Endothelial cell (in vitro differentiated cells): ENCODE measurements around the gene TEX9. TPM values are rescaled to one million over a fixed set of nuclear protein-coding genes. Genes with fewer than 3 reads are reported as not detected.

Source experiments
- DNase-seq: peaks from one replicate; pipeline ENCODE4 v3.0.0; 2021; ENCODE audit warnings: low spot score
- H3K27ac Mint-ChIP-seq: one replicate; pipeline ENCODE4 v1.8.0; 2021; ENCODE audit warnings: mixed read lengths, inconsistent platforms; ENCODE audit not compliant: unreplicated experiment
- H3K27me3 Mint-ChIP-seq: one replicate; pipeline ENCODE4 v1.8.0; 2021; ENCODE audit warnings: mild to moderate bottlenecking, moderate library complexity, mixed read lengths, inconsistent platforms; ENCODE audit not compliant: unreplicated experiment
- H3K36me3 Mint-ChIP-seq: one replicate; pipeline ENCODE4 v1.8.0; 2021; ENCODE audit warnings: mild to moderate bottlenecking, low read depth, mixed read lengths, inconsistent platforms; ENCODE audit not compliant: unreplicated experiment
- H3K4me1 Mint-ChIP-seq: one replicate; pipeline ENCODE4 v1.8.0; 2021; ENCODE audit warnings: mild to moderate bottlenecking, mixed read lengths, inconsistent platforms; ENCODE audit not compliant: unreplicated experiment
- H3K4me3 Mint-ChIP-seq: one replicate; pipeline ENCODE4 v1.8.0; 2021; ENCODE audit warnings: mild to moderate bottlenecking, mixed read lengths, inconsistent platforms; ENCODE audit not compliant: unreplicated experiment
- H3K9me3 Mint-ChIP-seq: one replicate; pipeline ENCODE4 v1.8.0; 2021; ENCODE audit warnings: mixed read lengths, inconsistent platforms; ENCODE audit not compliant: unreplicated experiment
- total RNA-seq: library from RNA; stranded (reverse); fragmentation: NEBNext Ultra II Directional; extraction: Animal tissue kit (Norgen Biotek cat#: 25700); gene quantifications from one replicate; pipeline ENCODE4 v1.2.1, GENCODE V29; 2021; ENCODE audit not compliant: unreplicated experiment
- TF ChIP-seq, protein P1 (sequence below): fragments of 200-600 bp; sonication (generic); IDR thresholded peaks from one replicate; pipeline ENCODE4 v1.5.0; 2021; ENCODE audit warnings: antibody characterized with exemption; ENCODE audit not compliant: unreplicated experiment

Gene TEX9
- total RNA-seq, 1 donor from 2014 or later = 12.8 TPM

DNA sequence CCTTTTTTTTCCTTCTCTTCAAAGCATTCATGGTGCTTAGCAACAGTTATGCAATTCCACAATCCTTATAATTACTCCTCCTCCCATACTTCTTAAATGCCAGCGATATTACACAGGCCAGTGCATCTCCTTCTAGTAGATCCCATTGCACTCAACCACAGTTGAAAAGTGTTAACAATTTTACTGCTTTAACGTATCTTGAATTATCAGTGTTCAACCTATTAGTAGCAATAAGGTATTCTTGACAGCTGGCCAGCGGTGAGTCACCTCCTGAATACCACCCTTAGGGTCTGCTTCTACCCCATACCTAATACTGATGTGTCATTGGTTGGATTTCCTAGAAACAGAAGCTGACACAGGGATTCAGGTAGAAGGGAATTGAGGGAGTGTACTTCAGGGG lies 24.0 kb upstream of the TEX9 start:
- TF ChIP-seq, protein P1, sequence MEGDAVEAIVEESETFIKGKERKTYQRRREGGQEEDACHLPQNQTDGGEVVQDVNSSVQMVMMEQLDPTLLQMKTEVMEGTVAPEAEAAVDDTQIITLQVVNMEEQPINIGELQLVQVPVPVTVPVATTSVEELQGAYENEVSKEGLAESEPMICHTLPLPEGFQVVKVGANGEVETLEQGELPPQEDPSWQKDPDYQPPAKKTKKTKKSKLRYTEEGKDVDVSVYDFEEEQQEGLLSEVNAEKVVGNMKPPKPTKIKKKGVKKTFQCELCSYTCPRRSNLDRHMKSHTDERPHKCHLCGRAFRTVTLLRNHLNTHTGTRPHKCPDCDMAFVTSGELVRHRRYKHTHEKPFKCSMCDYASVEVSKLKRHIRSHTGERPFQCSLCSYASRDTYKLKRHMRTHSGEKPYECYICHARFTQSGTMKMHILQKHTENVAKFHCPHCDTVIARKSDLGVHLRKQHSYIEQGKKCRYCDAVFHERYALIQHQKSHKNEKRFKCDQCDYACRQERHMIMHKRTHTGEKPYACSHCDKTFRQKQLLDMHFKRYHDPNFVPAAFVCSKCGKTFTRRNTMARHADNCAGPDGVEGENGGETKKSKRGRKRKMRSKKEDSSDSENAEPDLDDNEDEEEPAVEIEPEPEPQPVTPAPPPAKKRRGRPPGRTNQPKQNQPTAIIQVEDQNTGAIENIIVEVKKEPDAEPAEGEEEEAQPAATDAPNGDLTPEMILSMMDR = no peak
- Mint-ChIP-seq H3K27me3 (no peaks in the 10 kb centered on the region), H3K4me1 (peaks cover 26% of the 10 kb centered on the region), H3K4me3 (no peak overlapping the region), H3K27ac (no peak overlapping the region), H3K9me3 (no peaks in the 10 kb centered on the region), H3K36me3 (no peaks in the 10 kb centered on the region)
- DNase-seq = no peak

DNA sequence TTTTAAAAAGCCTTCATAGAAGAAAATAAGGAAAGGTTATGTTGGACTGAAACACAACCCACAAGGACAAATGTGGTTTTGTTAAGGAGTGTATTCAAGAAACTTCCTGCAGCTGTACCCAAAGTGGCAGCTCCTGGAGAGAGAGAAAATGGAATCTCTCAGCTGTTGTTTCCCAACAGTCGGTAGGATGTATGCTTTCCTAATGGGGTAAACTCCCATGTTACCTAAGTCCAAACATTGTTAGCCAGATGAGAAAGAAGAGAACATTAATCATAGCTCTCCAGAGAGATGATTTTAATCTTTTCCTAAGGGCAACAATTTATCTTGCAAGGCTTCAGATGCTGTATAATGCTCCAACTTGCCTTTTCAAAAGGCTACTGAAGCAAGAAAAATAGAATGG lies 22.6 kb upstream of the TEX9 start:
- TF ChIP-seq, protein P1 = no peak
- Mint-ChIP-seq H3K36me3 (no peaks in the 10 kb centered on the region), H3K9me3 (no peaks in the 10 kb centered on the region), H3K27me3 (no peaks in the 10 kb centered on the region), H3K4me1 (peaks cover 15% of the 10 kb centered on the region), H3K4me3 (no peak overlapping the region), H3K27ac (no peak overlapping the region)
- DNase-seq = no peak

DNA sequence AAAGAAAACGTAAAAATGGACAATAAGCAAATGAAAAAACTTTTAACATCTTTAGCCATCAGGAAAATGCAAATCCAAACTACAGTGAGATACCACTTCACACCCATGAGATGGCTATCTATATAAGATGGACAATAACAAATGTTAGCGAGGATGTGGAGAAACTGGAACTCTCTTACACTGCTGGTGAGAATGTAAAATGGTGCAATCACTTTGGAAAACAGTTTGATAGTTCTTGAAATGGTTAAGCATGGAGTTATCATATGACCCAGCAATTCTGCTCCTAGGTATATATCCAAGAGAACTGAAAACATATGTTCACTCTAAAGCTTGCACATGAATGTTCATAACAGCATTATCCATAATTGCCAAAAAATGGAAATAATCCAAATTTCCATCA lies 21.3 kb upstream of the TEX9 start:
- H3K36me3 Mint-ChIP-seq = no peaks in the 10 kb centered on the region
- peaks cover 2% of the 10 kb centered on the region for H3K27me3 Mint-ChIP-seq
- TF ChIP-seq, protein P1 = no peak
- H3K4me1 Mint-ChIP-seq = peaks cover 6% of the 10 kb centered on the region
- no peak overlapping the region for H3K27ac Mint-ChIP-seq
- no peak for DNase-seq
- no peak overlapping the region for H3K4me3 Mint-ChIP-seq
- H3K9me3 Mint-ChIP-seq = no peaks in the 10 kb centered on the region

DNA sequence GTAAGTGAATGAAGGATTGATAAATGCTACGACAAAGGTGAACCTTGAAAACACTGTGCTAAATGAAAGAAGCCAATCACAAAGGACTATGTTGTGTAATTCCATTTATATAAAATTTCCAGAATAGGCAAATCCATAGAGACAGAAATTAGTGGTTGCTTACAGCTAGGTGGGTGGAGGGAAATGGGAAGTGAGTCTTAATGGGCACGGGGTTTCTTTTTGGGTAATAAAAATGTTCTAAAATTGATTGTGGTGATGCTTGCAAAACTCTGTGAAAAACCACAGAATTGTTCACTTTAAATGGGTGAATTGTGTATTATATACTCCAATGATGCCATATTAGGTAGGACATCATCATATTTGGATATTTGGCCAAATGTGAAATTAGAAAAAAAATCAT lies 20.9 kb upstream of the TEX9 start:
- peaks cover 6% of the 10 kb centered on the region for H3K4me1 Mint-ChIP-seq
- H3K27ac Mint-ChIP-seq = no peak overlapping the region
- DNase-seq = no peak
- H3K9me3 Mint-ChIP-seq = no peaks in the 10 kb centered on the region
- no peaks in the 10 kb centered on the region for H3K36me3 Mint-ChIP-seq
- H3K4me3 Mint-ChIP-seq = no peak overlapping the region
- TF ChIP-seq, protein P1 = no peak
- H3K27me3 Mint-ChIP-seq = peaks cover 2% of the 10 kb centered on the region

DNA sequence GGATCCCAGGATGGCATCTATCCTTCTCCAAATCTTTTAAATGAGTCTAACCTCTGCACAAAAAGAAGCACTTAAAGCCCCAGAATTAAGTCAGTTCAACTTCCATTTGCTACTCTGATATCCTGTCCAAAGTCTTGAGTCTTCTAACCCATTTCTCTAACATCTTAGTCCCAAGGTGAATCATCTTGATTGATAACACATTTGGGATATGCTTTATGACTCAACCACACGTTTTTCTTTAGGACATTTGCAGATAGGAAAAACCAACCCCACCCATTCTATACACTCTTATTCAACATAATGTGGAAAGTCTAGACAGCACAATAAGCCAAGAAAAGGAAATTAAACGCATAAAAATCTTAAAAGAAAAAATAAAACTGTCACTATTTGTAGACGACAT lies 18.8 kb upstream of the TEX9 start:
- TF ChIP-seq, protein P1 = no peak
- Mint-ChIP-seq H3K27me3 (peaks cover 2% of the 10 kb centered on the region), H3K4me1 (no peaks in the 10 kb centered on the region)

More for the DNA sequence above, 18.8 kb upstream of the TEX9 start:
- Mint-ChIP-seq H3K36me3 (no peaks in the 10 kb centered on the region), H3K27ac (no peak overlapping the region), H3K4me3 (no peak overlapping the region), H3K9me3 (no peaks in the 10 kb centered on the region)
- no peak for DNase-seq
